ENCODE data around the gene MCRIP1.
A peak's percentile ranks its signal among the peaks of the same experiment; 100 is the strongest.

The MCRIP1 gene

GRCh38 chr17:81802048-81802758 lies 30.9 kb downstream of the MCRIP1 start:
- POLR2A ChIA-PET = interaction anchor here (0.6 kb wide), 1 partner anchor 70 kb away, joined by 3 read pairs; no protein-coding TSS in a partner anchor
- TF ChIP-seq, protein P1, sequence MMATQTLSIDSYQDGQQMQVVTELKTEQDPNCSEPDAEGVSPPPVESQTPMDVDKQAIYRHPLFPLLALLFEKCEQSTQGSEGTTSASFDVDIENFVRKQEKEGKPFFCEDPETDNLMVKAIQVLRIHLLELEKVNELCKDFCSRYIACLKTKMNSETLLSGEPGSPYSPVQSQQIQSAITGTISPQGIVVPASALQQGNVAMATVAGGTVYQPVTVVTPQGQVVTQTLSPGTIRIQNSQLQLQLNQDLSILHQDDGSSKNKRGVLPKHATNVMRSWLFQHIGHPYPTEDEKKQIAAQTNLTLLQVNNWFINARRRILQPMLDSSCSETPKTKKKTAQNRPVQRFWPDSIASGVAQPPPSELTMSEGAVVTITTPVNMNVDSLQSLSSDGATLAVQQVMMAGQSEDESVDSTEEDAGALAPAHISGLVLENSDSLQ (IDR thresholded peaks at IDR 0.05) = no peak
- no peak for TF ChIP-seq FOXA1 (IDR thresholded peaks at IDR 0.05)
- no peak for TF ChIP-seq L3MBTL2 (conservative IDR thresholded peaks at IDR 0.05)
- DNase-seq (ENCODE audit: extremely low spot score) = no peak
- CTCF ChIA-PET = no interaction called here

DNA sequence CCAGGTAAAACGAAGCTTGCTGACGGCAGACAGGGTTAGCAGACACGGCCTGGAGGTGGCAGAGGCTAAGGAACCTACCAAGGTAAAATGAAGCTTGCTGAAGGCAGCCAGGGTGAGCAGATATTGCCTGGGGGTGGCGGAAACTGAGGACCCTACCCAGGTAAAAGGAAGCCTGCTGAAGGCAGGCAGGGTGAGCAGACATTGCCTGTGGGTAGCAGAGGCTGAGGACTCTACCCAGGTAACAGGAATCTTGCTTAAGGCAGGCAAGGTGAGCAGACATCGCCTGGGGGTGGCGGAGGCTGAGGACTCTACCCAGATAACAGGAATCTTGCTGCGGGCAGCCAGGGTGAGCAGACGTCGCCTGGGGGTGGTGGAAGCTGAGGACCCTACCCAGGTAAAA lies 31.8 kb downstream of the MCRIP1 start:
- TF ChIP-seq SUZ12 (IDR thresholded peaks at IDR 0.05) = no peak
- TF ChIP-seq LEF1 (IDR thresholded peaks at IDR 0.05; ENCODE audit: borderline replicate concordance) = no peak
- no peak for TF ChIP-seq ZNF384 (IDR thresholded peaks at IDR 0.05)
- TF ChIP-seq FOXM1 (IDR thresholded peaks at IDR 0.05; ENCODE audit: borderline replicate concordance) = no peak
- TF ChIP-seq BHLHE40 (IDR thresholded peaks at IDR 0.05; ENCODE audit: borderline replicate concordance) = no peak
- POLR2A ChIA-PET = no interaction called here

DNA sequence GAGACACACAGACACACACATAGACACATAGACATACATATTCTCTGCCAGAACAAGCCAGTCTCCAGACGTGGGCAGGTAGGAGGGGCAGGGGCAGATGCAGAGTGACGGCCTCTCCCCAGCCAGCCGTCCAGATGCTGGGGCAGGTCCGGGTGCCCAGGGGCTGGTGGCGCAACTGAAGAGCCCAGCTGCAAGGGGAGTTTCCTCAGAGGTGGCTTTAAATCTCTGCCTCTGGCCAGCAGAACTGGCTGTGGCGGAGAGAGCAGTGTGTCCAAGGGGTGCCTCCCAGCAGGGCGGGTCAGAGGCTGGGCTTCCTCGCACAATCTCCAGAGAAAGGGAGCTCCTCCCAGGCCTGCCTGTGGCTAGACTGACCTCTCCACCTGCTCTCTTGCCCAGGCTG lies 38.6 kb downstream of the MCRIP1 start:
- TF ChIP-seq SUZ12 (IDR thresholded peaks at IDR 0.05) = no peak
- TF ChIP-seq FOXA1 (IDR thresholded peaks at IDR 0.05) = no peak
- TF ChIP-seq SP1 (IDR thresholded peaks at IDR 0.05) = no peak
- no peak for TF ChIP-seq ZNF384 (IDR thresholded peaks at IDR 0.05)
- TF ChIP-seq LEF1 (IDR thresholded peaks at IDR 0.05; ENCODE audit: borderline replicate concordance) = no peak
- TF ChIP-seq FOXM1 (IDR thresholded peaks at IDR 0.05; ENCODE audit: borderline replicate concordance) = no peak
- no peak for TF ChIP-seq TARDBP (IDR thresholded peaks at IDR 0.05)
- TF ChIP-seq BHLHE40 (IDR thresholded peaks at IDR 0.05; ENCODE audit: borderline replicate concordance) = no peak
- no peak for TF ChIP-seq ARNT (IDR thresholded peaks at IDR 0.05)
- ChIA-PET CTCF (no interaction called here), POLR2A (interaction anchor here (0.8 to 0.9 kb wide), 2 partner anchors 59 to 143 kb away, joined by 3 to 4 read pairs; no protein-coding TSS in a partner anchor)
- DNase-seq (ENCODE audit: extremely low spot score) = no peak

More for the DNA sequence above, 31.8 kb downstream of the MCRIP1 start:
- CTCF ChIA-PET = no interaction called here
- no peak for DNase-seq (ENCODE audit: extremely low spot score)

DNA sequence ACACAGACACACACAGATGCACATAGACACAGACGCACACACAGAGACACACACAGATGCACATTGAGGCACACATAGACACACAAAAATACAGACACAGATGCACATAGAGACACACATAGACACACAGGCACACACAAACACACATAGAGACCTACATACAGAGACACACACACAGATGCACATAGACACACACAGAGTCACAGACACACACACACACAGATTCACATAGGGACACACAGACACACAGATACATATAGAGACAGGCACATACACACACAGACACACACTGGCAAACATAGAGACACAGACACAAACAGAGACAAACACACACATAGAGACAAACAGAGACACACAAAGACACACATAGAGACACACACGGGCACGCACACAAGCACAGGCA lies 39.0 kb downstream of the MCRIP1 start:
- ChIA-PET POLR2A (no interaction called here), CTCF (no interaction called here)
- TF ChIP-seq LEF1 (IDR thresholded peaks at IDR 0.05; ENCODE audit: borderline replicate concordance) = no peak
- TF ChIP-seq ARNT (IDR thresholded peaks at IDR 0.05) = no peak
- no peak for TF ChIP-seq ZNF384 (IDR thresholded peaks at IDR 0.05)
- TF ChIP-seq FOXK2 (IDR thresholded peaks at IDR 0.05) = no peak
- no peak for TF ChIP-seq HDGF (IDR thresholded peaks at IDR 0.05; ENCODE audit: borderline replicate concordance)
- TF ChIP-seq SP1 (IDR thresholded peaks at IDR 0.05) = no peak
- TF ChIP-seq, protein P1 (IDR thresholded peaks at IDR 0.05) = no peak
- no peak for TF ChIP-seq ELF4 (IDR thresholded peaks at IDR 0.05)
- no peak for TF ChIP-seq FOXM1 (IDR thresholded peaks at IDR 0.05; ENCODE audit: borderline replicate concordance)
- TF ChIP-seq CTBP1 (IDR thresholded peaks at IDR 0.05; ENCODE audit: borderline replicate concordance) = no peak
- DNase-seq (ENCODE audit: extremely low spot score) = no peak

GRCh38 chr17:81792675-81793615 lies 40.1 kb downstream of the MCRIP1 start:
- DNase-seq (ENCODE audit: extremely low spot score) = no peak
- ChIA-PET CTCF (no interaction called here), POLR2A (no interaction called here)
- TF ChIP-seq SUZ12 (IDR thresholded peaks at IDR 0.05) (no peak), NFRKB (IDR thresholded peaks at IDR 0.05) (no peak), FOXK2 (IDR thresholded peaks at IDR 0.05) (no peak), LEF1 (IDR thresholded peaks at IDR 0.05; ENCODE audit: borderline replicate concordance) (no peak), TARDBP (IDR thresholded peaks at IDR 0.05) (0 out of 2 replicates have a peak, but pooled peaks have one; percentile 14), ARNT (IDR thresholded peaks at IDR 0.05) (no peak), ZNF384 (IDR thresholded peaks at IDR 0.05) (no peak), FOXM1 (IDR thresholded peaks at IDR 0.05; ENCODE audit: borderline replicate concordance) (no peak)
- TF ChIP-seq, protein P1 (IDR thresholded peaks at IDR 0.05) = no peak
